Myocyte (in vitro differentiated cells): ENCODE measurements around the gene ACTR3C. TPM values are rescaled to one million over a fixed set of nuclear protein-coding genes. Genes with fewer than 3 reads are reported as not detected.

Experiments
- DNase-seq: peaks from one replicate; pipeline ENCODE4 v3.0.0-alpha.2; 2012; ENCODE audit warnings: low read depth
- polyA plus RNA-seq: library from polyadenylated mRNA; unstranded; fragments of >200 nt; gene quantifications from one replicate; pipeline ENCODE4 v1.2.1, GENCODE V29; 2012; ENCODE audit warnings: missing spikeins
- total RNA-seq: library from RNA; depleted of rRNA; stranded (reverse); fragments of >200 nt; gene quantifications from 2 replicates; pipeline ENCODE4 v1.2.3, GENCODE V29; 2014

Gene ACTR3C
- 0.32 TPM in 1 of 2 replicates, not detected in the other for total RNA-seq
- polyA plus RNA-seq: not detected

GRCh38 chr7:150322833-150323681, at the start of gene ACTR3C, which contains the start of gene LRRC61:
Gene ACTR3C, minus strand, starts transcription at chr7:150323545. Its CDS starts 28,249 bp downstream, at chr7:150295296.
Gene LRRC61, plus strand, starts transcription at chr7:150323355. Its CDS starts 13,507 bp downstream, at chr7:150336862.
- DNase-seq: no peak

- no peak for DNase-seq
Observed at GRCh38 chr7:150372271-150373048, 49.1 kb upstream of the ACTR3C start.

GRCh38 chr7:150371996-150372270, 48.6 kb upstream of the ACTR3C start:
- DNase-seq: no peak

GRCh38 chr7:150371131-150371995, 48.0 kb upstream of the ACTR3C start:
- no peak for DNase-seq

GRCh38 chr7:150370612-150371071, 47.3 kb upstream of the ACTR3C start:
- peak; percentile 80 for DNase-seq

- no peak for DNase-seq
Observed at GRCh38 chr7:150369748-150370501, 46.6 kb upstream of the ACTR3C start.

- peak; percentile 99 for DNase-seq
Observed at GRCh38 chr7:150368884-150369747, 45.8 kb upstream of the ACTR3C start.

GRCh38 chr7:150368096-150368883, 44.9 kb upstream of the ACTR3C start, which contains the start of gene REPIN1:
Gene REPIN1, plus strand, starts transcription at chr7:150368822. Its CDS starts 890 bp downstream, at chr7:150369712.
- DNase-seq: peak; percentile 96

GRCh38 chr7:150367677-150368095, 44.3 kb upstream of the ACTR3C start:
- DNase-seq: no peak

GRCh38 chr7:150365673-150366398, 42.5 kb upstream of the ACTR3C start:
- no peak for DNase-seq

GRCh38 chr7:150365194-150365593, 41.8 kb upstream of the ACTR3C start:
- DNase-seq: no peak

- peak; percentile 53 for DNase-seq
Observed at GRCh38 chr7:150363872-150364271, 40.5 kb upstream of the ACTR3C start.

- no peak for DNase-seq
Observed at GRCh38 chr7:150363370-150363769, 40.0 kb upstream of the ACTR3C start.

GRCh38 chr7:150361807-150362621, 38.7 kb upstream of the ACTR3C start:
- no peak for DNase-seq

GRCh38 chr7:150361402-150361801, 38.1 kb upstream of the ACTR3C start:
- no peak for DNase-seq

- no peak for DNase-seq
Observed at GRCh38 chr7:150360363-150361058, 37.2 kb upstream of the ACTR3C start.
